Measurements from ENCODE around the gene GNG11.

GNG11 gene

DNA sequence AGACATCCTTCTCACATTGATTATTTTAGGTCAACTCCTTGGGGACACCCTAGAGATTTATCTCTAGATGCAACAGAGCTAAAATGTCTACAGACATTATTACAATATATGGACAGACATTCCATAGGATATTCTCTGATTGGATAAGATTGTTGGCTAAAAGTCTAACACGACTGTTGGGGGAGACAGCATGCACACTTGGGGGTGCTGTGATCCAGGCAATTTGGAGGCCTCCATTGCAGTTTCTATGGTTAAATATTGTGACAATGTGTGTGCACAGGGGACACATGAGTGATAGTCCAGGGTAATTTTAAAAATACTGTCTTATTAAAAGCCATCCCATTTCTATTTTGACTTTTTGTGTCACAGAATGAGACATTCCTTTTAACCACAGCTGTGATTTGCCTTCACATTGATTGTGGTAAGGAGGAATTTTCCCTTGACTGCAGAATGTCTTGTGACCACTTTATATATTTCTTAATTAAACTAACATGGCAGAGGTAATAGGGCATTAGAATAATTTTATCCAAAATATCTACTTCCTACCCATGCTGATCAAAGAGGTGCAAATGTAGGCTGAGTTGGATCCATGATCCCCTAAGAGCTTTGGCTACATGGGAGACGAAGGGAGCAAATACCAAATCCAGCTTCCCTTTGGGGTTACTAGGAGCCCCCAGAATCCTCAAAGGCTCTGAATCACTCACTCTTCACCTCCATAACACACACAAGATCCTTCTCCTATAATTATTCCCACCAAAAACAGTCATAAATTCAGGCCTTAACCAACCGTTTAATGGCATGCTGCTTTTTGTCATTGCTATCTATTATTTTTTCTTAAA lies 38.2 kb upstream of the GNG11 start:
- TF ChIP-seq SIN3A (IDR thresholded peaks at IDR 0.05; ENCODE audit: borderline replicate concordance, insufficient read depth, low read length) (no peak), TAF1 (IDR thresholded peaks at IDR 0.05; ENCODE audit: borderline replicate concordance, insufficient read depth, low read length) (no peak), POLR2AphosphoS5 (IDR thresholded peaks at IDR 0.05; ENCODE audit: low read depth, low read length) (no peak), REST (IDR thresholded peaks at IDR 0.05; ENCODE audit: insufficient read depth in 1 of 2, low read depth in 2 of 2, low read length in 2 of 2) (no peak), FOXP2 (optimal IDR thresholded peaks at IDR 0.05; ENCODE audit: borderline replicate concordance, extremely low read depth, extremely low read length, insufficient read depth) (no peak)

GRCh38 chr7:93883917-93884345 lies 37.6 kb upstream of the GNG11 start:
- TF ChIP-seq TAF1 (IDR thresholded peaks at IDR 0.05; ENCODE audit: borderline replicate concordance, insufficient read depth, low read length) = no peak
- TF ChIP-seq POLR2AphosphoS5 (IDR thresholded peaks at IDR 0.05; ENCODE audit: low read depth, low read length) = no peak
- TF ChIP-seq SIN3A (IDR thresholded peaks at IDR 0.05; ENCODE audit: borderline replicate concordance, insufficient read depth, low read length) = no peak
- no peak for TF ChIP-seq FOXP2 (optimal IDR thresholded peaks at IDR 0.05; ENCODE audit: borderline replicate concordance, extremely low read depth, extremely low read length, insufficient read depth)
- no peak for TF ChIP-seq REST (IDR thresholded peaks at IDR 0.05; ENCODE audit: insufficient read depth in 1 of 2, low read depth in 2 of 2, low read length in 2 of 2)

DNA sequence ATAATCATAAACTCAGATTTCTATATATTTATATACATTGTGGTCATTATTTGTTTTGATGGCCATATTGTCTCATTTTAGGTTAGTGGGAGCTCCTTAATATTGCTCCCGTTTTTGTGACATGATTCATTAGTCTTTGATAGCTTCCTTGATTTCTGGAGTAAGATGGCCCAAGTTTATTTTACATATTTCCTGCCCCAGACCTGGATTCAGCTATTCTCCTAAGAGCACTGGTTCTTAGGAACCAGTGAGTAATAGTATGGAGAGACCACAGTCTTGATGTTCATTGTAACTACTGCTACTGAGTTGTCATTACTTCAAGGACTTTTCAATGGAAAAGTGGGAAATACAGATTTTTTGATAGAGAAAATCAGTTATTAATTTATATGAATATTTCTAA lies 37.0 kb upstream of the GNG11 start:
- TF ChIP-seq TAF1 (IDR thresholded peaks at IDR 0.05; ENCODE audit: borderline replicate concordance, insufficient read depth, low read length) = no peak
- TF ChIP-seq POLR2AphosphoS5 (IDR thresholded peaks at IDR 0.05; ENCODE audit: low read depth, low read length) = no peak
- no peak for TF ChIP-seq SIN3A (IDR thresholded peaks at IDR 0.05; ENCODE audit: borderline replicate concordance, insufficient read depth, low read length)

GRCh38 chr7:93889261-93889660 lies 32.3 kb upstream of the GNG11 start:
- TF ChIP-seq REST (IDR thresholded peaks at IDR 0.05; ENCODE audit: insufficient read depth in 1 of 2, low read depth in 2 of 2, low read length in 2 of 2) (no peak), TAF1 (IDR thresholded peaks at IDR 0.05; ENCODE audit: borderline replicate concordance, insufficient read depth, low read length) (no peak), SIN3A (IDR thresholded peaks at IDR 0.05; ENCODE audit: borderline replicate concordance, insufficient read depth, low read length) (no peak), POLR2AphosphoS5 (IDR thresholded peaks at IDR 0.05; ENCODE audit: low read depth, low read length) (no peak), FOXP2 (optimal IDR thresholded peaks at IDR 0.05; ENCODE audit: borderline replicate concordance, extremely low read depth, extremely low read length, insufficient read depth) (no peak)

- TF ChIP-seq REST (IDR thresholded peaks at IDR 0.05; ENCODE audit: insufficient read depth in 1 of 2, low read depth in 2 of 2, low read length in 2 of 2) (no peak), TAF1 (IDR thresholded peaks at IDR 0.05; ENCODE audit: borderline replicate concordance, insufficient read depth, low read length) (no peak), POLR2AphosphoS5 (IDR thresholded peaks at IDR 0.05; ENCODE audit: low read depth, low read length) (no peak), FOXP2 (optimal IDR thresholded peaks at IDR 0.05; ENCODE audit: borderline replicate concordance, extremely low read depth, extremely low read length, insufficient read depth) (no peak), SIN3A (IDR thresholded peaks at IDR 0.05; ENCODE audit: borderline replicate concordance, insufficient read depth, low read length) (no peak)
These were observed 31.5 kb upstream of the GNG11 start for GRCh38 chr7:93890041-93890463.
